GM12878 (cell line): ENCODE data around the gene PRPF6. TPM values are rescaled to one million over a fixed set of nuclear protein-coding genes. Genes with fewer than 3 reads are reported as not detected.
A peak's percentile ranks its signal among the peaks of the same experiment; 100 is the strongest.

Experiments used
- CEBPB ChIP-seq, 2 experiments: fragments of 150-350 bp in 1 of 2; IDR thresholded peaks; 2 replicates each; pipeline ENCODE4 v1.6.1; 2012 to 2014; ENCODE audit warnings: low read depth in 2 of 2, low read length in 2 of 2, borderline replicate concordance in 1 of 2, inconsistent platforms in 1 of 2
- CHD1 ChIP-seq: IDR thresholded peaks from 2 replicates; pipeline ENCODE4 v1.6.1; 2012; ENCODE audit warnings: low read depth, low read length, improper control_type of control experiment
- DPF2 ChIP-seq: fragments of 450-650 bp; IDR thresholded peaks from 2 replicates; pipeline ENCODE4 v1.6.1; 2017; ENCODE audit warnings: mild to moderate bottlenecking
- E2F4 ChIP-seq: IDR thresholded peaks from 2 replicates; pipeline ENCODE4 v1.6.1; 2012; ENCODE audit warnings: low read depth, low read length, improper control_type of control experiment
- E2F8 ChIP-seq: fragments of 450-650 bp; IDR thresholded peaks from 2 replicates; pipeline ENCODE4 v1.6.1; 2018; ENCODE audit warnings: mild to moderate bottlenecking, low read depth, moderate library complexity; ENCODE audit not compliant: partially characterized antibody
- EED ChIP-seq: sonication (generic); IDR thresholded peaks from 2 replicates; pipeline ENCODE4 v1.6.1; 2016; ENCODE audit warnings: antibody characterized with exemption, low read depth
- GATAD2B ChIP-seq: fragments of 450-650 bp; conservative IDR thresholded peaks from 2 replicates; pipeline ENCODE4 v1.6.1; 2017; ENCODE audit warnings: low read depth, mild to moderate bottlenecking, moderate library complexity
- HCFC1 ChIP-seq: fragments of 150-350 bp; IDR thresholded peaks from 2 replicates; pipeline ENCODE4 v1.6.1; 2014; ENCODE audit warnings: low read length
- HDAC2 ChIP-seq: fragments of 200-600 bp; sonication (generic); IDR thresholded peaks from 2 replicates; pipeline ENCODE4 v1.6.1; 2017
- JUND ChIP-seq: IDR thresholded peaks from 2 replicates; pipeline ENCODE4 v1.6.1; 2012; ENCODE audit warnings: low read depth, mild to moderate bottlenecking, low read length, improper control_type of control experiment, moderate library complexity
- POLR2AphosphoS5 ChIP-seq: IDR thresholded peaks from 2 replicates; pipeline ENCODE4 v1.6.1; 2011; ENCODE audit warnings: mild to moderate bottlenecking, low read length, inconsistent platforms
- RBBP5 ChIP-seq: fragments of 200-600 bp; sonication (generic); conservative IDR thresholded peaks from 2 replicates; pipeline ENCODE4 v1.6.1; 2016
- SUZ12 ChIP-seq: fragments of 200-600 bp; sonication (generic); IDR thresholded peaks from one replicate; pipeline ENCODE4 v1.6.1; 2018; ENCODE audit warnings: antibody characterized with exemption, mild to moderate bottlenecking; ENCODE audit not compliant: unreplicated experiment
- ZBTB11 ChIP-seq: fragments of 450-650 bp; formaldehyde crosslinking; IDR thresholded peaks from 2 replicates; pipeline ENCODE4 v1.5.0; 2022; ENCODE audit warnings: mild to moderate bottlenecking, missing genetic modification characterization
- ZNF24 ChIP-seq: fragments of 450-650 bp; IDR thresholded peaks from 2 replicates; pipeline ENCODE4 v1.6.1; 2017; ENCODE audit warnings: antibody characterized with exemption, mild to moderate bottlenecking
- polyA plus RNA-seq, 11 experiments: library from polyadenylated mRNA; depleted of rRNA in 4 of 11; unstranded in 6 of 11; stranded (reverse) in 5 of 11; fragments of >200 nt; fragmentation: Nextera tagmentation in 4 of 11; fragmentation: Illumina TruSeq in 1 of 11; extraction: Ambion mirVana in 4 of 11; extraction: Trizol in 1 of 11; gene quantifications; 1 replicate in 1 of 11; 2 replicates in 10 of 11; pipeline versions ENCODE4 v1.2.1 to v1.2.3, GENCODE V29; 2011 to 2016; ENCODE audit warnings: inconsistent platforms in 2 of 11, missing spikeins in 2 of 11, low read depth in 1 of 11
- total RNA-seq, 4 experiments: library from RNA; depleted of rRNA in 3 of 4; stranded (reverse); fragments of >200 nt in 3 of 4; fragmentation: Illumina TruSeq in 1 of 4; extraction: Trizol in 1 of 4; gene quantifications; 2 replicates each; pipeline versions ENCODE4 v1.2.1 to v1.2.3, GENCODE V29; 2013 to 2021
- TF ChIP-seq, protein P1 (sequence below): fragments of 450-650 bp; IDR thresholded peaks from 2 replicates; pipeline ENCODE4 v1.6.1; 2017; ENCODE audit warnings: mild to moderate bottlenecking
- TF ChIP-seq, protein P2 (sequence below): IDR thresholded peaks from 2 replicates; pipeline ENCODE4 v1.6.1; 2012; ENCODE audit warnings: low read length, inconsistent platforms

PRPF6 gene
- total and polyA plus RNA-seq, 10 of the 15 experiments (the other 5 are each of a cell fraction or from before 2014, with no cell fraction given) = 5.0 to 102 (median 71.3) TPM

- TF ChIP-seq CEBPB (IDR thresholded peaks at IDR 0.05; ENCODE audit: borderline replicate concordance in 1 of 2, low read depth in 2 of 2, low read length in 2 of 2) = no peak
- no peak for TF ChIP-seq HDAC2
- no peak for TF ChIP-seq HCFC1
- TF ChIP-seq ZBTB11 (CRISPR knock-in tag) = no peak
- TF ChIP-seq, protein P1, sequence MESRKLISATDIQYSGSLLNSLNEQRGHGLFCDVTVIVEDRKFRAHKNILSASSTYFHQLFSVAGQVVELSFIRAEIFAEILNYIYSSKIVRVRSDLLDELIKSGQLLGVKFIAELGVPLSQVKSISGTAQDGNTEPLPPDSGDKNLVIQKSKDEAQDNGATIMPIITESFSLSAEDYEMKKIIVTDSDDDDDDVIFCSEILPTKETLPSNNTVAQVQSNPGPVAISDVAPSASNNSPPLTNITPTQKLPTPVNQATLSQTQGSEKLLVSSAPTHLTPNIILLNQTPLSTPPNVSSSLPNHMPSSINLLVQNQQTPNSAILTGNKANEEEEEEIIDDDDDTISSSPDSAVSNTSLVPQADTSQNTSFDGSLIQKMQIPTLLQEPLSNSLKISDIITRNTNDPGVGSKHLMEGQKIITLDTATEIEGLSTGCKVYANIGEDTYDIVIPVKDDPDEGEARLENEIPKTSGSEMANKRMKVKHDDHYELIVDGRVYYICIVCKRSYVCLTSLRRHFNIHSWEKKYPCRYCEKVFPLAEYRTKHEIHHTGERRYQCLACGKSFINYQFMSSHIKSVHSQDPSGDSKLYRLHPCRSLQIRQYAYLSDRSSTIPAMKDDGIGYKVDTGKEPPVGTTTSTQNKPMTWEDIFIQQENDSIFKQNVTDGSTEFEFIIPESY = peak; percentile 47; the same call in 1 of the 2 replicates
- TF ChIP-seq POLR2AphosphoS5 = no peak
- TF ChIP-seq DPF2 = peak; percentile 56; the same call in 1 of the 2 replicates
- TF ChIP-seq JUND = no peak
- 0 out of 2 replicates have a peak, but pooled peaks have one; percentile 23 for TF ChIP-seq GATAD2B
- 0 out of 2 replicates have a peak, but pooled peaks have one; percentile 11 for TF ChIP-seq ZNF24
- no peak for TF ChIP-seq EED
- TF ChIP-seq E2F8 = no peak
- TF ChIP-seq, protein P2, sequence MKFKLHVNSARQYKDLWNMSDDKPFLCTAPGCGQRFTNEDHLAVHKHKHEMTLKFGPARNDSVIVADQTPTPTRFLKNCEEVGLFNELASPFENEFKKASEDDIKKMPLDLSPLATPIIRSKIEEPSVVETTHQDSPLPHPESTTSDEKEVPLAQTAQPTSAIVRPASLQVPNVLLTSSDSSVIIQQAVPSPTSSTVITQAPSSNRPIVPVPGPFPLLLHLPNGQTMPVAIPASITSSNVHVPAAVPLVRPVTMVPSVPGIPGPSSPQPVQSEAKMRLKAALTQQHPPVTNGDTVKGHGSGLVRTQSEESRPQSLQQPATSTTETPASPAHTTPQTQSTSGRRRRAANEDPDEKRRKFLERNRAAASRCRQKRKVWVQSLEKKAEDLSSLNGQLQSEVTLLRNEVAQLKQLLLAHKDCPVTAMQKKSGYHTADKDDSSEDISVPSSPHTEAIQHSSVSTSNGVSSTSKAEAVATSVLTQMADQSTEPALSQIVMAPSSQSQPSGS = peak; percentile 10; the same call in 1 of the 2 replicates
- TF ChIP-seq RBBP5 = no peak
- no peak for TF ChIP-seq E2F4
- no peak for TF ChIP-seq CHD1
- TF ChIP-seq SUZ12 = no peak
These were observed 30.4 kb downstream of the PRPF6 start (continued) for GRCh38 chr20:64011366-64011779.
